HG02938 (cell line): ENCODE measurements around the gene IL13RA1.
"Not testable (repeated sequence)": the region's sequence is repeated elsewhere in the genome, so short reads cannot be mapped to it uniquely, and the experiment has no call there.

Experiments
- ATAC-seq: cut with Tn5 transposase; IDR thresholded peaks from one replicate; pipeline ENCODE4 v1.9.1; 2021; ENCODE audit warnings: mild to moderate bottlenecking, moderate library complexity; ENCODE audit not compliant: unreplicated experiment

The IL13RA1 gene

DNA sequence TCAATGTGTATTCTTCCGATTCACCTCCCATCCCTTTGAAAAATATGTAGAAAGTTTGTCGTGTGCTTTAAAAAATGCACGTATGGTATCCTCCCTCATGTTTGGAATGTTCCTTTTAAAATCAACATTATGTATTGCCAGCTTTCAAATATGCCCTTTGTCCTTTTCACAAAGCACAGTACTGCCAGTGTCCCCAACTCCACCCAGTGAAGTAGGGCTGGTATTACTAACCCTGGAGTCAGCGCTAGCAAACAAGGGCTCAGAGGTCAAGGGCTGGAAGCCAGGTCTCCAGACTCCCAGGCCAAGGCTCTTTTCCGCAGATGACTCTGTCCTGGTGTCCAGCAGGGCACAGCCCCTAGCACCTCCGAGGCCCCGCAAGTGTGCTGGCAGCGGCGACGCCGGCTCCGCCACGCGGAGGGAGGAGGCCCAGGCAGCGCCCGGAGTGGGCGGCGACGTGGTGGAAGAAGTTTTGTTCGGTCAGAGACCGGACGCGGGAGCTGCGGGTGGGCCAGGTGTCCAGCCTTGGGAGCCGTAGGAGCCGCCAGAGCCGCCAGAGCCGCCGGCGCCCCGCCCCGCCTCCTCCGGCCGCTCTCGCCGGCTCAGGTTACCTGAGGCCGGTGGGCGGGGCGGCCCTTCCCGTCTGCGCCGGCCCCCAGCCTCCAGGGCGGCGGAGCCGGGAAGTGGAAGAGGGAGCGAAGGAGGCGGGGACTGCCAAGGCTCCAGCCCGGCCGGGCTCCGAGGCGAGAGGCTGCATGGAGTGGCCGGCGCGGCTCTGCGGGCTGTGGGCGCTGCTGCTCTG lies at the start of gene IL13RA1:
Gene IL13RA1 (plus strand): TSS at position 720 of the 799 bp plus-strand sequence. CDS start 33 bp downstream, at position 753.
- ATAC-seq = no peak

DNA sequence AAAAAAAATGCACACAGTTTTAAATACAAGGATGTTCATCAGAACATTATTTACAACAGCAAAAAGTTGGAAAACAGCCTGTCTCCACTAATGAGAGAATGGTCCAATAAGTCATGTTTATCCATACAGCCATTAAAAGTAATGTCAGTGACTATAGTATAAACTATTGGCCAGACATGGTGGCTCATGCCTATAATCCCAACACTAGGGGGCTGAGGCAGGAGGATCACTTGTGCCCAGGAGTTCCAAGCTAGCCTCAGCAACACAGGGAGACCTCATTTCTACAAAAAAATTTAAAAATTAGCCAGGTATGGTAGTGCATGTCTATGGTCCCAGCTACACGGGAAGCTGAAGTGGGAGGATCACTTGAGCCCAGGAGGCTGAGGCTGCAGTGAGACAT lies 48.1 kb upstream of the IL13RA1 start:
- no peak for ATAC-seq

DNA sequence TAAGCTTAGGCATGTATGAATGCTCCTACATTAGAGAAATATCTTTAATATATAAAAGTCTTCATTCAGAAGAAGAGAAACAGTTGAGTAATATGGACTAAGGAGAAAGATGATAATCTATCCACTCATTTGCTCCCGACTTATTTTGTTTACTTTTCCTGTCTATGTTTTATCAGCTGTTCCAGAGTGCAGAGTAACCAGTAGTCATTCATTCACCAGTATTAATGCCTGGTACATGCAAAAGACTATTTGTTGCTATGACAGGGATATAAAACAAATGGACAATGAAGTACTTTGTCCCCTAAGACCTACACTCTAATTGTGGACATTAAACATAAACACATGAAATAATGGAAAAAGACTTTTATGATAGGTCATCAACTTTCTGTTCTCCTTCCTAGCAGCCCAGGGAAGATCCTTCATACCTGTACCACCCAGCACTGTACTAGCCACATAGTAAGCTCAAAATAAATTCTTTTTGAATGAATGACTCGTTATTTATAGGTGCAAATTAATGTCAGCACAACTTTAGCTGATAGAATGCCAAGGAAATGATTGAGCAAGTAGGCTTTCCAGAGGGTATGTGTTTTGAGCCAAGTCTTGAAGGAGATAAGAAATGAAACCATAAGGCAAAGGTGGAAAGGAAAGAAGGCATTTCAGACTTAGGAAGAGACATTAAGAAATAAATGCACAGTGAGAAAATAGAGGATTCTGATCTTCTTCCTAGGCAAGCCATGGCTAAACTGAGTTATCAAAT lies 45.0 kb upstream of the IL13RA1 start:
- no peak for ATAC-seq

DNA sequence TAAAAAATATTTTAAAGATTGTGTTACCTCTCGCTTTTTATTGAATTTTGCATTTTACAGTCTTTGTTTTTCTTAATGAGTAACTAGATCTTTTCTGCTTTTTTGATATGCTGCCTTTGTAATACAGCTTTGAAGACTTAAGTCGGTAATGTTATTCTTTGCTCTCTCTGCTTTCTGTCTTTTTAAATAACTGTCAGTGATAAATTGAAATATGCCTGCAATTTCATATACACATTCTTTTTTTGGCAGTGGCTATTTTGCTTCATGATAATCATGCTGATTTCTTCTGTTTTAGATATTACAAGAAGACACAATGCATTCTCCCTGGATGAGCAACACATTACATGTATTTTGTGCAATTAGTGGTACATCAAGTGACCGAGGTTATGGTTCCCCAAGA lies 42.0 kb upstream of the IL13RA1 start:
- no peak for ATAC-seq

DNA sequence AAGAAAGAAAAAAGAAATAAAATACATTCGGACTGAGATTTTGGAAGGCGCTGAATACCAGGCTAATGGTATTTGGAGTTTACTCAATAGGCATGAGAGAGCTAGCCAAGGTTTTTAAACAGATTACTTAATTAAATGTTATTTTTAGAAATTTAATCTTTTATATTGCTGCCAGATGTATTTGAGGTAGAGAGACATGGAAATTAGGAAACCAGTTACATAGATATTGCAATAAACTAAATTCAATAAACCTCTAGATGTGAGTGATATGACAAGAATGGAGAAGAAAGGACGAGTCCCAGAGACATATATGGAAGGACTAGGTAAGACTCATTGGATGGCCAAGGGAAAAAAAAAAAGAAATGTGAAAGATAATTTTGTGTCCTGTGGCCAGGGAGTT lies 38.5 kb upstream of the IL13RA1 start:
- no peak for ATAC-seq

DNA sequence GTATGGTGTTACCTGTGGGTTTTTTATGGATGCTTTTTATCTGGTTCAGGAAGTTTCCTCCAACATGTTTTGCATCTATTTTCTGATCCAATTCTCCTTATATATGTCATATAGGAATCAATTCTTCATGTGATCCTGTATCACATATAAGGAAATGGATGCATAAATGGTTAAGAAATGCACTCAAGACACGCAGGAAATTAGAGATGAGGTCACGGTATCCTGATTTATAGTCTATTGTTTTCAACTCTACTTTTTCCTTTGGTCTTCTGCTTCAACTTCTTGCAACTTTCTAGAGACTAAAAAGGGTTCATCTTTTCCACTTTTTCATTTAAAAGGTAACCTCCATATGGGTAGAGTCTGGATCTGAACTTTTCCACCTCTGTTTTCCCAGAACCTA lies 33.6 kb upstream of the IL13RA1 start:
- ATAC-seq = no peak

DNA sequence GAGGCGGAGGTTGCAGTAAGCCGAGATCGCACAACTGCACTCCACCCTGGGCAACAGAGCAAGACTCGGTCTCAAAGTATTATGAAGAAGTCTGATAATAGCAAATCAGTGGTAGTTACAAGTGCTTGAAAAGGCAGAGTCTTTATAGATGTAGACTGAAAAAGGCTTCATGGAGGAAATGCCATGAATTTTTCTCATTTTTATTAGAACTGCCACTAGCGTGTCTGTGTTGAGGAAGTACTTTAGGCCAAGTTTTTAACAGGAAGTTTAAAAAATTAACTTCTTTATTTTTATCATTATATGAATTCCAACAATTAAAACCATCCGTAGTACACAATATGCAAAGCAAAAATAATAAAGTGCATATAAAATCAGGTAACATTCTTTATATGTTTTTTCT lies 32.8 kb upstream of the IL13RA1 start:
- ATAC-seq = no peak

DNA sequence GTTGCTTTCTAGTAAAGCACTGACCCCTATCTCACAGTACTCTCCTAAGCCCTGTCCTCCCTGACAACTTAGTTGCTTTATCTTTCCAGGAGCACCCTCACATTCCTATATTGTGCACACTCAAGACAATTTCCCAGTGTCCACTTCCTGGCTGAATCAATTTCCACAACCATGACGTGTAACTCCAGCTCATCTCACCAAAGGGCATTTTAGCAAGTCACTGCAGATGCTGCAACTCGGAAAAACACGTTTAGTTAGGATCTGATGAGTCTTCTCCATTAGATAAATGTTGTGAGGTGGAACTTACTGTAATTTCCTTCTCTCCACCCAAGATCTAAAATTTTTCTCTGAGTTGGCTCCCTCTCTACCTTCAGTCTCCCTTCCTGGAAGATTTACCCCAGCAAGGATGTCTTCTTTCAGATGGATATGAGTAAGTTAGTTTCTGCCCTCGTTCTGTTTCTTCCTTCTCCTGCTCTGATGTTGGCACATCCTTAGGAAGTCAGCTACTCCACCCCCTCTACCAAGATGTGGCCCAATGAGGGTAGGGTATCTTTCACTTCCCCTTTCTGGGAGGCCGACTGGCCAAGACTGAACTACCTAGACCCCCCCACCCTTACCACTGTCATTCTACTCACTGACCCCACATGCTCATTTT lies 28.8 kb upstream of the IL13RA1 start:
- ATAC-seq = no peak

DNA sequence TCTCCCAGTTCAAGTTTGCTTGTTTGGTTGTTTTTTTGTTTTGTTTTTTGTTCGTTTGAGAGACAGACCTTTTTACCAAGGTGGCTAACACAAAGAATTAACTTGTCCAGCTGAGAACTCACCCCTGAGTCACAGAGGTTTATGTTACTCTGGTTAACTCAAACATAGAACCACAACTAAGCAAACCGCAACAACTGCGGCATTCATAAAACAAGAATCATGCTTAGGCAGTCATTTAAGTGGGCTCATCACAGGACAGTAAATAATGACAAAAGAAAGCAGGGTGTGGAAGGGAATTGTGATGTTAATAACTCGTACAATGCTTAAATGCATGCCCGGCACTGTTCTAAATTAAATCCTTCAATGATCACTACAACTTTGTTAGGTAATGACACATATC lies 24.7 kb upstream of the IL13RA1 start:
- ATAC-seq = no peak

DNA sequence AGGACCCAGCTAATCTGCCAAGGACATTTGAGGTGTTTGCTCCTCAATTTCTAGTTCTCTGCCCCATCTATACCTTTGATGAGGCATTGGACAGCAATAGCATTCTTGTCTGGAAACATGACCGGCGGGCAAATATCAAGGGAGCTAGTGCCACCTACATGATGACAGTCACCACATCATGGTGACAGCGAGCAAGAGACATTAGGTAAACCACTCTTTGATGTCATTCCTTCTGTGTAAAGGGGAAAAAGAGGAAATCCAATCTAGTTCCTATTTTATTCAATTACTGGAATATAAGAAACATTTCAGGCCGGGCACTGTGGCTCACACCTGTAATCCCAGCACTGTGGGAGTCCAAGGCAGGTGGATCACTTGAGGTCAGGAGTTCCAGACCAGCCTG lies 20.7 kb upstream of the IL13RA1 start:
- no peak for ATAC-seq

DNA sequence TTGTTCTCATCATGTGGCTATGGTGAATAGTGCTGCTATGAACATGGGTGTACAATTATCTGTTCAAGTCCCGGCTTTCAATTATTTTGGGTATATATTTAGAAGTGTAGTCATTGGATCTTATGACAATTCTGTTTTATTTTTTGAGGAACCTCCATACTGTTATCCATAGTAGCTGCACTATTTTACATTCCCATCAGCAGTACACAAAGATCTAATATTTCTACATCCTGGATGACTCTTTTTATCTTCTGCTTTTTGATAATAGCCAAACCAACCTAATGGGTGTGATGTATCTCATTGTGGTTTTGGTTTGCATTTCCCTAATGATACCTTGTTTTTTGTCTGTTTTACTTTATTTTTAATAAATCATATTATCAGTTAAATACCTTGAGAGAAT lies 12.9 kb upstream of the IL13RA1 start:
- no peak for ATAC-seq

DNA sequence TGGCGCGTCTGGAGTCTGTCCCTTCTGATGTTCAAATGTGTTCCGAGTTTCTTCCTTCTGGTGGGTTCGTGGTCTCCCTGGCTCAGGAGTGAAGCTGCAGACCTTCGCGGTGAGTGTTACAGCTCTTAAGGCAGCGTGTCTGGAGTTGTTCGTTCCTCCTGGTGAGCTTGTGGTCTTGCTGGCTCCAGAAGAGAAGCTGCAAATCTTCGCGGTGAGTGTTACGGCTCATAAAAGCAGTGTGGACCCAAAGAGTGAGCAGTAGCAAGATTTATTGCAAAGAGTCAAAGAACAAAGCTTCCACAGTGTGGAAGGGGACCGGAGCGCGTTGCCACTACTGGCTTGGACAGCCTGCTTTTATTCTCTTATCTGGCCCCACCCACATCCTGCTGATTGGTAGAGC lies 11.5 kb upstream of the IL13RA1 start:
- not testable (repeated sequence) for ATAC-seq

DNA sequence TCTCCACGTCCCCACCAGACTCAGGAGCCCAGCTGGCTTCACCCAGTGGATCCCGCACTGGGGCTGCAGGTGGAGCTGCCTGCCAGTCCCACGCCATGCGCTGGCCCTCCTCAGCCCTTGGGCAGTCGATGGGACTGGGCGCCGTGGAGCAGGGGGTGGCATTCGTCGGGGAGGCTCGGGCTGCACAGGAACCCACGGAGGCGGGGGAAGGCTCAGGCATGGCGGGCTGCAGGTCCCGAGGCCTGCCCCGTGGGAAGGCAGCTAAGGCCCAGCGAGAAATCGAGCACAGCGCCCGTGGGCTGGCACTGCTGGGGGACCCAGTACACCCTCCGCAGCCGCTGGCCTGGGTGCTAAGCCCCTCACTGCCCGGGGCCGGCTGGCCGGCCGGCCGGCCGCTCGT lies 10.6 kb upstream of the IL13RA1 start:
- not testable (repeated sequence) for ATAC-seq

DNA sequence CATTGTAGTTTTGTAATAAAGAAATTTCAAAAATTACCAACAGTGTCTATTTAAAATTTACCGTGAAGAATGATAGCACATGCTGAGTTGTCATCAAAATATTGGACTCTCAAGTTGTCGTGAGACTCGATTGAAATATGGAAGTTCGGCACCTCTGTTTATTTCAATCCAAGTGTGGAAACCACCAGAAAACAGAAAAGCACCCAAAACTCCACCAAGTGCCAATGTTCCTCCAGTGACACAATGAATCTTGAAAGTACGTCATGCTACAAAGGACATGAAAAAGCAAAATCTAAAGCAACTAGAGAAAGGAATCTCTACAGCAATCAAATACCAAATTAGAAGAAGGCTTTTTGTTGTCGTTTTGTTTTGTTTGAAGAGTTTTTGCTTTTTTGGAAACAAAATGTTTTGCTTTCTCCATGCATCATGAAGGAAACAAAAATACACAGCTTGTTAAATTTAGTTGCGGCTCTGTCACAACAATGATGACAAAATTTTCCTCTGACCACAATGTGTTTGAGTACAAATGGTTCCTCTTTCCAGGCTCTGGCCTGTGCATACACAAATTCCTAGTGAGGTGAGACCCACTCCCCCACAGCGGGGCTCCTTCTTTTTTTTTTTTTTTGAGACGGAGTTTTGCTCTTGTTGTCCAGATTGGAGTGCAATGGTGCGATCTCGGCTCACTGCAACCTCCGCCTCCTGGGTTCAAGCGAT lies 9.6 kb upstream of the IL13RA1 start:
- ATAC-seq = no peak

DNA sequence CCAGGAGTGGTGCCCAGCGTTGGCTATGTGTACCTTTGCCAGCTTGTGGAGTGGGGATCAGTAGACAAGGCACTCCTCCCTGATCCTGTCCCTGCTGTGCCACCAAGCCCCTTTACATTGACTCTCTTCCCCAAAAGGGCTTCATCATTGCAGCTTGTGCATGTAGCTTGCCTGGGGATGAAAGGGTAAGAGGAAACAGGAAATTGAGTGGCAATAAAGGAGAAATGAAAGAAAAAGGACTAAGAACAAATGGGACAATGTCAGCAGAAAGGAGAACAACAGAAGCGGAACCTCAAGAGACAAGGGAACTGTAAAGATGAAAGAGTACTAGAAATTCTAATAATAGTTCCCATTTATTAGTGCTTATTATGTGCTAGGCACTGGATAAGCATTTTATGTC lies 8.7 kb upstream of the IL13RA1 start:
- no peak for ATAC-seq

DNA sequence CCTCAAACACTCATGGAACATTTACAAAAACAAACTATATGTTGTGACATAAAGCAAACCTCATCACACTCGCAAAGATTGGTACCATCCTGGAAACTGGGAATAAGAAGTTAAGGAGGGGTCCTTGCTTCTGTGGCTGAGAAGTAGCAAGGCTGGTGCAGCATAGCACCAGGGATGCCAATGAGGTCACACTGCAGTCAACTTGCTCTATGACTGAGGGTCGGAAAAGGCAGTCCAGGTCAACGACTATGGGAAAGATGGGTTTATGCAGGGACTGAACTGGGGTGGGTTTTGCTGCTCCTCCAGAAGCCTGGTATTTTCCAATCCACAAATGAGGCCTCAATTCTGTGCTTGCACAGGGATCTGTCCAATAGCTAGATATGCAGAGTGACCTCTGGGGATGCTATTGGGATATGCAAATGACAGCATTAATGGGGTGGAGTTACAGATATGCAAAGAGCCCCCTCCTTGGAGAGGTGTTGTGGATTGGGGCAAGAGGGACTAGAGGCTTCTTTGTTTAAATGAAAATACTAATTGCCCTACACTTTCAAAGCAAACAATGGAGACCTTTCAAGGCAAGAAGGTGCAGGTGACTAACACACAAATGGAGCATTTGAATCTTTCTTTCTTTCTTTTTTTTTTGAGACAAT lies 7.2 kb upstream of the IL13RA1 start:
- ATAC-seq = no peak

DNA sequence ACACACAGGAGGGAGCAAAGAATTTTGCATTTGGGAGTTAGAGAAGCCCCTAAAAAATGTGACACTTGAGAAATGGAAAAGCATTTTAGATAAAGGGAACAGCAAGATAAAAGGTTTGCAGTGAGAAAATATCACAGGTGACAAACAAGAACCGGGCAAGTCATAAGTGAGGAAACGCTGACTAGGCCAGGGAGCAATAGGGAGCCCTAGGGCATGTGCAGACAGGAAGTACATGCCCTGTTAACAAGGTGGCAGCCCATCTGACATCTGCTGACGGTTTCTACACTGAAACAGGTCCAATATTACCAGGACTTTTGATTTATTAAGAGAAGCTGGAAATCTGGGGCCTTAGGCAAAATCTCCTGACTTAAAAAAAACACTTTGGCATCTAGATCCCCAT lies 4.0 kb upstream of the IL13RA1 start:
- ATAC-seq = no peak

DNA sequence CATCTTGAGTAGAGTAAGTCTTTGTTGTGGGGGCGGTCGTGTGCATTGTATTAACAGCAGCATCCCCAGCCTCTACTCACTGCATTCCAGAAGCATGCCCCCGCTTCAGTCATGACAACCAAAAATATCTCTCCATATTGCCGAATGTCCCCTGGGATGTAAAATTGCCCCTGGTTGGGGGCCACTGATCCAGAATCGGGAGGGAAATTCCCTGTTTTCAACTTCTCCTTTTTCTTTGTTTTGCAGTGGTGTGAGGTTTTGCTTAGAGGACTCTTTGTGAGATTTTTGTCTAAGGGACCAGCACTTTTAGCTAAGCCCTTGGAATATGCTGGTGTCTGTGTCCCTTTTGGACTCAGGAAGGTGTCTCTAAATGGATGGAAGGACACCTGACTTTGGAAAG lies 3.0 kb upstream of the IL13RA1 start:
- no peak for ATAC-seq

DNA sequence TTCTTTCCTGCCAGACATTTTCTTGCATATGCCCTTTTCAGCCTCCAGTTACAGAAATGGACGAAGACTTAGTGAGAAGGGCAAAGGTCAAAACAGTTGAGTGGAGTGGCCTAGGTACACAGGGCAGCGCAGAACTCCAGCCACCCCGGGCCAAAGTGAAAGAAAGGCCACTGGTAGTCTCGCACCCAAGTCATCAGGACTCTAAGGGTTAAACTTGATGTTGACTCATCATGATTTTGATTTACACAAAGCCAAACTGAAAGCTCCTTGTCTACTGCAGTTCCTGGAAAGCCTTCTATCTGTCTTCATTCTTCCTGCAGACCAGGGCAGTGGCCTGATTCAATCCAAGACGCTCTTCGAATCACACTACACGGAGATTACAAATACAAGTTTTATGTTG lies 2.6 kb upstream of the IL13RA1 start:
- ATAC-seq = no peak

DNA sequence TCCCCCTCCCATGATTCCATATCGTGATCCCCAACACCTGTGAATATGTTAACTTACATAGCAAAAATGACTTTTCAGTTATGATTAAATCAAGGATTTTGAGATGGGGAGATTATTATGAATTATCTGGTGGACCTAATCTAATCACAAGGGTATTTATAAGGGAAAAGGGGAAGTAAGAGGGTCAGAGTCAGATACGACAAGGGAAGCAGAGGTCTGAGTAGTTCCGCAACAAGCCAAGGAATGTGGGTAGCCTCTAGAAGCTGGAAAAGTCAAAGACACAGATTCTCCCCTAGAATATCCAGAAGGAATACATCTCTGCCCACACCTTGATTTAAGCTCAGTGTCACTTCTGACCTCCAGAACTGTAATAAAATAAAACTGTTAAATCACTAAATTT lies 1.0 kb upstream of the IL13RA1 start:
- no peak for ATAC-seq
